ENCODE results near the gene UBN1.
"Not testable (repeated sequence)": the region's sequence is repeated elsewhere in the genome, so short reads cannot be mapped to it uniquely, and the experiment has no call there.

The UBN1 gene

GRCh38 chr16:4910828-4911227 lies 63.5 kb downstream of the UBN1 start:
- no peak for DNase-seq

GRCh38 chr16:4911970-4912386 lies 64.7 kb downstream of the UBN1 start:
- DNase-seq: no peak

GRCh38 chr16:4913130-4913773 lies 66.0 kb downstream of the UBN1 start:
- no peak for DNase-seq

- DNase-seq: no peak
These were observed 66.7 kb downstream of the UBN1 start for GRCh38 chr16:4913774-4914525.

GRCh38 chr16:4914528-4915225 lies 67.4 kb downstream of the UBN1 start:
- no peak for DNase-seq

- DNase-seq: no peak
These were observed 68.0 kb downstream of the UBN1 start for GRCh38 chr16:4915226-4915761.

GRCh38 chr16:4917117-4917516 lies 69.8 kb downstream of the UBN1 start:
- no peak for DNase-seq

GRCh38 chr16:4918781-4919251 lies 71.5 kb downstream of the UBN1 start:
- no peak for DNase-seq

- no peak for DNase-seq
These were observed 73.5 kb downstream of the UBN1 start for GRCh38 chr16:4920826-4921225.

GRCh38 chr16:4922721-4923342 lies 75.6 kb downstream of the UBN1 start:
- no peak for DNase-seq

GRCh38 chr16:4923853-4924252 lies 76.6 kb downstream of the UBN1 start:
- DNase-seq: no peak

- DNase-seq: no peak
These were observed 77.5 kb downstream of the UBN1 start for GRCh38 chr16:4924593-4925292.

GRCh38 chr16:4925293-4925607 lies 78.0 kb downstream of the UBN1 start:
- no peak for DNase-seq

GRCh38 chr16:4925791-4926190 lies 78.5 kb downstream of the UBN1 start:
- no peak for DNase-seq

- no peak for DNase-seq
These were observed 79.6 kb downstream of the UBN1 start for GRCh38 chr16:4926928-4927327.

- no peak for DNase-seq
These were observed 80.4 kb downstream of the UBN1 start for GRCh38 chr16:4927661-4928060.

- no peak for DNase-seq
These were observed 80.9 kb downstream of the UBN1 start for GRCh38 chr16:4928227-4928626.

GRCh38 chr16:4929619-4930018 lies 82.3 kb downstream of the UBN1 start:
- not testable (repeated sequence) for DNase-seq

- no peak for DNase-seq
These were observed 84.1 kb downstream of the UBN1 start for GRCh38 chr16:4931381-4931780.

All from effector CD4-positive, alpha-beta T cell (primary cell).